ENCODE measurements around the gene HCN4. TPM values are rescaled to one million over a fixed set of nuclear protein-coding genes. Genes with fewer than 3 reads are reported as not detected.

HCN4 gene
- total and polyA plus RNA-seq, 8 donors: 0.03 to 1.7 (median 0.18) TPM; not detected in 3

- no peak for DNase-seq
- H3K27ac ChIP-seq: no peak overlapping the region
- H3K4me3 ChIP-seq: no peak overlapping the region
- intact Hi-C loops (cut with DNase I; ENCODE audit: low total_unique reads): no loop called here
- no peaks in the 10 kb centered on the region for H3K4me1 ChIP-seq
- no peak for TF ChIP-seq POLR2A (IDR thresholded peaks at IDR 0.05)
- TF ChIP-seq CTCF (IDR thresholded peaks at IDR 0.05): no peak
- no peak for TF ChIP-seq EP300 (IDR thresholded peaks at IDR 0.05)
- no peak for TF ChIP-seq POLR2AphosphoS5 (IDR thresholded peaks at IDR 0.05)
- no peaks in the 10 kb centered on the region for H3K36me3 ChIP-seq
- no peaks in the 10 kb centered on the region for H3K9me3 ChIP-seq
- H3K27me3 ChIP-seq: peaks cover 0 to 14% (median 0%) of the 10 kb centered on the region in 3 donors
- 82 to 89% (median 87%) methylated on average over 16 to 19 of the region's 19 CpGs for WGBS, 5 donors
Measured at GRCh38 chr15:73331991-73332925, 36.5 kb downstream of the HCN4 start.

GRCh38 chr15:73331501-73331900, 37.3 kb downstream of the HCN4 start:
- intact Hi-C loops (cut with DNase I; ENCODE audit: low total_unique reads): no loop called here

GRCh38 chr15:73330206-73331051, 38.3 kb downstream of the HCN4 start:
- WGBS, 5 donors: 77 to 85% (median 80%) methylated on average over 12 to 15 of the region's 15 CpGs
- no peaks in the 10 kb centered on the region for H3K4me1 ChIP-seq
- H3K27ac ChIP-seq: no peak overlapping the region
- H3K36me3 ChIP-seq: no peaks in the 10 kb centered on the region
- intact Hi-C loops (cut with DNase I; ENCODE audit: low total_unique reads): no loop called here
- DNase-seq: no peak
- TF ChIP-seq POLR2AphosphoS5 (IDR thresholded peaks at IDR 0.05): no peak
- no peak for TF ChIP-seq CTCF (IDR thresholded peaks at IDR 0.05)
- TF ChIP-seq POLR2A (IDR thresholded peaks at IDR 0.05): no peak
- TF ChIP-seq EP300 (IDR thresholded peaks at IDR 0.05): no peak
- peaks cover 0 to 19% (median 0%) of the 10 kb centered on the region in 3 donors for H3K27me3 ChIP-seq
- H3K9me3 ChIP-seq: no peaks in the 10 kb centered on the region
- H3K4me3 ChIP-seq: no peak overlapping the region

More at GRCh38 chr15:73331501-73331900, 37.3 kb downstream of the HCN4 start:
- Histone ChIP-seq H3K27ac (no peak overlapping the region), H3K36me3 (no peaks in the 10 kb centered on the region), H3K9me3 (no peaks in the 10 kb centered on the region), H3K4me3 (no peak overlapping the region), H3K27me3 (peaks cover 0 to 16% (median 0%) of the 10 kb centered on the region in 3 donors), H3K4me1 (no peaks in the 10 kb centered on the region)
- DNase-seq: no peak
- no peak for TF ChIP-seq EP300 (IDR thresholded peaks at IDR 0.05)
- no peak for TF ChIP-seq POLR2A (IDR thresholded peaks at IDR 0.05)
- no peak for TF ChIP-seq POLR2AphosphoS5 (IDR thresholded peaks at IDR 0.05)
- TF ChIP-seq CTCF (IDR thresholded peaks at IDR 0.05): no peak
- WGBS, 5 donors: 86 to 94% (median 90%) methylated on average over 4 to 5 of the region's 5 CpGs

GRCh38 chr15:73329501-73330200, 39.1 kb downstream of the HCN4 start:
- Histone ChIP-seq H3K4me1 (no peaks in the 10 kb centered on the region), H3K4me3 (no peak overlapping the region), H3K27me3 (peaks cover 0 to 27% (median 1%) of the 10 kb centered on the region in 3 donors), H3K9me3 (no peaks in the 10 kb centered on the region), H3K27ac (no peak overlapping the region), H3K36me3 (no peaks in the 10 kb centered on the region)
- 88 to 94% (median 91%) methylated on average over 16 to 21 of the region's 21 CpGs for WGBS, 5 donors
- DNase-seq: no peak
- TF ChIP-seq POLR2AphosphoS5 (IDR thresholded peaks at IDR 0.05) (no peak), POLR2A (IDR thresholded peaks at IDR 0.05) (no peak), EP300 (IDR thresholded peaks at IDR 0.05) (no peak)
- intact Hi-C loops (cut with DNase I; ENCODE audit: low total_unique reads): no loop called here
